ENCODE measurements around the gene TYMS. TPM values are rescaled to one million over a fixed set of nuclear protein-coding genes. Genes with fewer than 3 reads are reported as not detected.

Gene TYMS
- total RNA-seq, 1 donor from 2014 or later, result 7.7 TPM

DNA sequence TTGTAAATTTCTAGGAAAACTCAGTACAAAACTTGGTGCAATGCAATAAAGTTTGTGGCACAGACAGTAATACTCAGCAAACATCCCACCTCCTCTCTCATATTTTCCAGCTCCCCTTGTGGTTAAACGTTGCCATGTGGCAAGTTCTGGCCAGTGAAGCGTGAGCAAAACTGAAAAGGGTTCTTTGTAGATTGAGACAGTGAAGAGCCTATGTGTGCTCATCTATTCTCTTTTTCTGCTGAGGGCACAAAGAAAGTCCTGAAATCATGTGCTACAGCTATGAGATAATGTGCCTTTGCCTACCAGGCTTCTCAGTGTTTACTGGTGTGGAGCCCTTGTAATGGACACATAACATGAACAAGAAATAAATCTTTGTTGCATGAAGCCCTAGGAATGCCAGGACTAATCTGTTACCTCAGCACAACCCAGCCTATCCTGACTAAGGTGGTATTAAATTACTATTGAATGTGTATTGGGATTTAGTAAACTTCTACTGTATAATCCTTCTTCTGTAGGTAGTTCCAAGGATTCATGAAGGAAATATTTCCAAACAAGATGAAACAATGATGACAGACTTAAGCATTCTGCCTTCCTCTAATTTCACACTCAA, 13.0 kb upstream of the TYMS start:
- DNase-seq (ENCODE audit: low read depth in 2 of 2), result no peak

DNA sequence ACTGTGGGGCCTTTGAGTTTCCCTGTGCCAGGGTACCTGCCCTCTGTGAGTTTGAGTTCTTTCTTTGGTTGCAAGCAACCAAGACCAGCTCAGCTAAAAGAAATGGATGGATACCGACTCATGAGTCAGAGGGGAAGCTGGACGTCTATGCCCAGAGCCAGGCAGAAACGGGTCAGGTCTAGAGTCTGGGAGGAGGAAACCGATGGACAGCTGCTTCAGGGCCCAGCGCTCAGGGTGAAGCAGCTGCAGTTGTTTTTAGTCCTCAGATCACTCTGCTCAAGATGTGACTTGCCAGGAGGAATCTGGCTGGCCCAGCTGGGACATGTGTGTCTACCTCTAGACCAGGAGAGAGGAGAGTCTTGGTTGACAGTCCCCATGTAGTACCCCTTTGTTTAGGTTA, 10.1 kb upstream of the TYMS start:
- DNase-seq (ENCODE audit: low read depth in 2 of 2), result peak in 1 of 2 donors; percentile 41

DNA sequence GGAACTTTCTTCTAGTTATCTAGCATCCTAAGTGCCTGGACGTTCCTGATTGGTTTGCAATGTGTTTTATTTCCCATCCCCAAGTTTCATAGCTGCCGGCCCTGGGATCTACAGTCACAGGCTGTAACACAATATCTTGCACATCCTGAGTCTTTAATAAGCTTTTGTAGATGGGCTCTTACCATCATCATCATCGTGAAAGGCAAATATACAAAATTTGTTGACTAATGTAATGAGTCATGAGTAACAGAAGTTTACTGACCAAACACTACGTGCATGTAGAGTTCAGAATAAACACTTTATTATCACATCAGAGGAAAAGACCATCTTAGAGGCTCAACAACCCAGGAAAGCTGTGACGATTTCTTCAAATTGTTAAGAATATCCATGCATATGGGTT, 8.1 kb upstream of the TYMS start:
- DNase-seq (ENCODE audit: low read depth in 2 of 2), result no peak

DNA sequence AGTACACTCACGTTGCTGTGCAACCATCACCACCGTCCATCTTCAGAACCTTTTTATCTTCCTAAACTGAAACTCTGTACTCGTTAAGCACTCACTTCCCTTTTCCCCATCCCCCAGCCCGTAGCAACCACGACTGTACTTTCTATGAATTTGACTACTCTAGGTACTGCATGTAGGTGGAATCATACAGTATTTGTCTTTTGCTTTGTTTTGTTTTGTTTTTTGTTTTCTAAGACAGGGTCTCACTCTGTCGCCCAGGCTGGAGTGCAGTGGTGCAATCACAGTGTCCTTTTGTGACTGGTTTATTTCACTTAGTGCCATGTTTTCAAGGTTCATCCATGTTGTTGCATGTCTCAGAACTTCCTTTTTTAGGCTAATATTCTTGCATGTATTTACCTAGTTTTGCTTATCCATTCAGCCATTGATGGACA, 7.0 kb upstream of the TYMS start:
- no peak for DNase-seq (ENCODE audit: low read depth in 2 of 2)

DNA sequence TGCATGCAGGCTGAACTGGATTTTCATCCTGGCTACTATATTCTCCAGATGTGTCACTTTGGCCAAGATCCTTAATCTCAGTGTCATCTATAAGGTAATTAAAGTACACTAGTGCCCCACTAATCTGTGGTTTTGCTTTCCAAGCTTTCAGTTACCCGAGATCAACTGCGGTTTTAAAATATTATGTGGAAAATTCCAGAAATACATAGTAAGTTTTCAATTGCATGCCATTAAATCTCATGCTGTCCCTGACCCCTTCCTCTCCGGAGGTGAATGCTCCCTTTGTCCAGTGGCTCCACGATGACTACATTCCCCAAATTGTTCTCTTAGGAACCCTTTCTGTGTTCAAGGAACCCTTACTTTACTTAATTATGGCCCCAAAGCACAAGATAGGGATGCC, 5.3 kb upstream of the TYMS start:
- DNase-seq (ENCODE audit: low read depth in 2 of 2), result no peak

GRCh38 chr18:653512-653911, 3.9 kb upstream of the TYMS start:
- DNase-seq (ENCODE audit: low read depth in 2 of 2), result no peak

DNA sequence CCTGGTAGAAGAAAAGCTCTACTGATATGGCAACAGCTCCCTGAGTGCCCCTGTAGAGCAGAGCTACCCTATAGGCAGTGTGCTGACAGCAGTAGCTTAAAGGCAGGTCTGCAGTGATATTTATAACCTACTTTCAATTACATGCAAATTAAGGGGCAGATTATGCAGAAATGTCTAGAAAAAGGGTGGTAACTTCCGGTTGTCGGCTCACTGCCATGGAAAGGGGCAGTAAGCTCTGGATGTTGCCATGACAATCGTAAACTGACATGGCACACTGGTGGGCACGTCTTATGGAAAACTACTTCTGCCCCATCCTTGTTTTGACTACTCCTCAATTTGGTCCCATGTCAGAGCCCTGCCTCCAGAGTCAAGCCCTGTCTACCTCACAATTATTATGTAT, 2.9 kb upstream of the TYMS start:
- no peak for DNase-seq (ENCODE audit: low read depth in 2 of 2)

GRCh38 chr18:655445-655844, 2.0 kb upstream of the TYMS start:
- DNase-seq (ENCODE audit: low read depth in 2 of 2), result no peak

- DNase-seq (ENCODE audit: low read depth in 2 of 2), result peak; percentile 89 to 90
Measured at GRCh38 chr18:658001-658946, 821 bp downstream of the TYMS start.

DNA sequence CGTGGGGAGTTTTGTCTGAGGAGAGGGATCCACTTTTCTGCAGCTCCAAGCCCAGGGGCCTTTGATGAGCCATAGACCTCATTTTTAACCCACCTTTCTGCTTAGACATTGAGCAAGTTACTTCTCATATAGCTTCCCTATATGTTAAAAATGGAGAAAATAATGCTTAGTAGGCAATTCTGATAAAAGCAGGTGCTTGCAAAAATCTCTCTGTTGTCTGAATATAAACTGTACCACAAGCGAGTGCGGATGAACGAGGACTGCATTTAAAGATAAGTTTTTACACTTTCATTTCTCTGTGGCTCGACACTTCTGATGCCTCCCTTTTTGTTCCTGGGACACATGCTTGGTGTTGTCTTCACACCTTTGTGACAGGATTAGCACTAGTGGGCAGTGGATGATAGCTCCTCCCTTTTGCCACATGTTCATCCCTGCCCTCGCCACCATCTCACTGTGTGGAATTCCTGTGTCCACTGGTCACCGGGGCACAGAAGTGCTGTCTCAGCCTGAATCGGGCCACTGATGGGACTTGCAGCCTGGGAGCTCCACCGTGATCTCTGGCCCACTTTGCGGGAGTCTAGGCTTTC, 1.6 kb downstream of the TYMS start:
- no peak for DNase-seq (ENCODE audit: low read depth in 2 of 2)

DNA sequence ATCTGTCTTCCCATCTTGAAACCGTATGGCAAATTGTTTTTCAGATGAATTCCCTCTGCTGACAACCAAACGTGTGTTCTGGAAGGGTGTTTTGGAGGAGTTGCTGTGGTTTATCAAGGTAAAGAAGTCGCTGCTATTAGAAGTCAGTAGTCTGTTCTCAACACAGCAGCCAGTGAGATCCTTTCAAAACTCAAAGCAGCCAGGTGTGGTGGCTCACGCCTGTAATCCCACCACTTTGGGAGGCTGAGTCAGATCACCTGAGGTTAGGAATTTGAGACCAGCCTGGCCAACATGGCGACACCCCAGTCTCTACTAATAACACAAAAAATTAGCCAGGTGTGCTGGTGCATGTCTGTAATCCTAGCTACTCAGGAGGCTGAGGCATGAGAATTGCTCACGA, 2.1 kb downstream of the TYMS start:
- no peak for DNase-seq (ENCODE audit: low read depth in 2 of 2)

- DNase-seq (ENCODE audit: low read depth in 2 of 2), result no peak
Measured at GRCh38 chr18:662197-662596, 4.7 kb downstream of the TYMS start.

GRCh38 chr18:666177-666576, 8.7 kb downstream of the TYMS start:
- DNase-seq (ENCODE audit: low read depth in 2 of 2), result peak in 1 of 2 donors; percentile 13

DNA sequence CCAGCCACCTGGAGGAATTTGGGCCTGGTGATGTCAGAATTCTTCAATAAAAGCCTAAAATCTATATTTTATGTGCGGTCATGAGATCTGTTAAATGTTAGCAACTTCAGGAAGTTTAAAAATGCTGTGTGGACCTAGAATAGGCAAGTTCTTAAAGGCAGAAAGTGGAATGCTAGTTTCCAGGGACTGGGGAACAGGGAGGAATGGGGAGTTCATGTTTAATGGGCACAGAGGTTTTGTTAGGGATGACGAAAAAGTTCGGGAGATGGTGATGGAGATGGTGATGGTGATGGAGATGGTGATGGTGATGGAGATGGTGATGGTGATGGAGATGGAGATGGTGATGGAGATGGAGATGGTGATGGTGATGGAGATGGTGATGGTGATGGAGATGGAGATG, 9.2 kb downstream of the TYMS start:
- no peak for DNase-seq (ENCODE audit: low read depth in 2 of 2)

- DNase-seq (ENCODE audit: low read depth in 2 of 2), result no peak
Measured at GRCh38 chr18:668260-668659, 10.8 kb downstream of the TYMS start.

DNA sequence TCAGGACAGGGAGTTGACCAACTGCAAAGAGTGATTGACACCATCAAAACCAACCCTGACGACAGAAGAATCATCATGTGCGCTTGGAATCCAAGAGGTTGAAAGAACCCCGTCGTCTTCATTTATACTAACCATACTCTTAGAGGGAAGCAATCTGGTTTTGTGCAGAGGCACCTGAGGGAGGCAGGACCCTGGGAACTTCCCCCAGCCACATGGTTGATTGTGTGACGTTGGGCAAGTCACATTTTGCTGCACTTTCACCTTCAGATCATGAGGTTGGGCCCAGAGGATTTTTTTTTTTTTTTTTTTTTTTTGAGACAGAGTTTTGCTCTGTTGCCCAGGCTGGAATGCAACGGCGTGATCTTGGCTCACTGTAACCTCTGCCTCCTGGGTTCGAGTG, 11.6 kb downstream of the TYMS start:
- DNase-seq (ENCODE audit: low read depth in 2 of 2), result no peak

GRCh38 chr18:670522-670921, 13.1 kb downstream of the TYMS start:
- no peak for DNase-seq (ENCODE audit: low read depth in 2 of 2)

- no peak for DNase-seq (ENCODE audit: low read depth in 2 of 2)
Measured at GRCh38 chr18:671405-671804, 14.0 kb downstream of the TYMS start.

GRCh38 chr18:673317-673716, 15.9 kb downstream of the TYMS start:
- DNase-seq (ENCODE audit: low read depth in 2 of 2), result no peak

DNA sequence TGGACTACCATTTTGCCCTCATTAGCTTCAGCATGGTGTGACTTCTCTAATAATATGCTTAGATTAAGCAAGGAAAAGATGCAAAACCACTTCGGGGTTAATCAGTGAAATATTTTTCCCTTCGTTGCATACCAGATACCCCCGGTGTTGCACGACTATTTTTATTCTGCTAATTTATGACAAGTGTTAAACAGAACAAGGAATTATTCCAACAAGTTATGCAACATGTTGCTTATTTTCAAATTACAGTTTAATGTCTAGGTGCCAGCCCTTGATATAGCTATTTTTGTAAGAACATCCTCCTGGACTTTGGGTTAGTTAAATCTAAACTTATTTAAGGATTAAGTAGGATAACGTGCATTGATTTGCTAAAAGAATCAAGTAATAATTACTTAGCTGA, 16.3 kb downstream of the TYMS start:
- DNase-seq (ENCODE audit: low read depth in 2 of 2), result no peak

DNA sequence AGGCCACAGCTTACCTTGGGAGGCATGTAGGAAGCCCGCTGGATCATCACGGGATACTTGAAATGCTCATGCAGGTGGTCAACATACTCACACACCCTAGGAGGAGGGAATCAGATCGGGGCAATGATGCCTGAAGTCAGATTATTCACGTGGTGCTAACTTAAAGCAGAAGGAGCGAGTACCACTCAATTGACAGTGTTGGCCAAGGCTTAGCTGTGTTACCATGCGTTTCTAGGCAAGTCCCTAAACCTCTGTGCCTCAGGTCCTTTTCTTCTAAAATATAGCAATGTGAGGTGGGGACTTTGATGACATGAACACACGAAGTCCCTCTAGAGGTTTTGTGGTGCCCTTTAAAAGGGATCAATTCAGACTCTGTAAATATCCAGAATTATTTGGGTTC, 17.9 kb downstream of the TYMS start:
- DNase-seq (ENCODE audit: low read depth in 2 of 2), result no peak

DNA sequence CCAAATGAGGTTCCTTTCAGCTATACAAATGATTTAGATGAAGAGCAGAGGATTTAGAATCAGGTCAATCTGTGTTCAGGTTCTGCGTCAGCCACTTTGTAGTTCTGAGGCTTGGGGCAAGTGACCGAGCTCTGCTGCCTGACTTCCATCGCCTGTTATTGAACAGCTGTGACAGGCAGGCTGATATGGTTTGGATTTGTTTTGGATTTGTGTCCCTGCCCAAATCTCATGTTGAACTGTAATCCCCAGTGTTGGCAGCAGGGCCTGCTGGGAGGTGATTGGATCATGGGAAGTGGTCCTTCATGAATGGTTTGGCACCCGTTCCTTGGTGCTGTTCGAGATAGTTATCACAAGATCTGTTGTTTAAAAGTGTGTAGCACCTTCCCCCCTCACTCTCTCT, 18.6 kb downstream of the TYMS start:
- no peak for DNase-seq (ENCODE audit: low read depth in 2 of 2)

- DNase-seq (ENCODE audit: low read depth in 2 of 2), result no peak
Measured at GRCh38 chr18:676736-677135, 19.3 kb downstream of the TYMS start.

Measured in lung microvascular endothelial cell (primary cell).